ENCODE results near the gene CABP4.

The CABP4 gene

GRCh38 chr11:67435727-67436458 is 19.3 kb upstream of the CABP4 start:
- no peak for DNase-seq (ENCODE audit: low read depth)

- DNase-seq (ENCODE audit: low read depth), result no peak
Observed at GRCh38 chr11:67436459-67437081, 18.6 kb upstream of the CABP4 start.

GRCh38 chr11:67437082-67437808 is 17.9 kb upstream of the CABP4 start, which contains the start of gene PTPRCAP:
TSS of gene PTPRCAP (minus strand) at chr11:67437682. CDS start at chr11:67437619, 63 bp downstream.
- no peak for DNase-seq (ENCODE audit: low read depth)

GRCh38 chr11:67437809-67438157 is 17.4 kb upstream of the CABP4 start:
- no peak for DNase-seq (ENCODE audit: low read depth)

- no peak for DNase-seq (ENCODE audit: low read depth)
Observed at GRCh38 chr11:67438158-67438902, 16.8 kb upstream of the CABP4 start.

GRCh38 chr11:67439321-67440228 is 15.6 kb upstream of the CABP4 start:
- no peak for DNase-seq (ENCODE audit: low read depth)

- DNase-seq (ENCODE audit: low read depth), result no peak
Observed at GRCh38 chr11:67440229-67441097, 14.7 kb upstream of the CABP4 start.

GRCh38 chr11:67441098-67441563 is 14.0 kb upstream of the CABP4 start:
- DNase-seq (ENCODE audit: low read depth), result no peak

GRCh38 chr11:67441731-67442351 is 13.3 kb upstream of the CABP4 start:
- no peak for DNase-seq (ENCODE audit: low read depth)

GRCh38 chr11:67442504-67443404 is 12.4 kb upstream of the CABP4 start:
- no peak for DNase-seq (ENCODE audit: low read depth)

- DNase-seq (ENCODE audit: low read depth), result no peak
Observed at GRCh38 chr11:67445515-67445914, 9.6 kb upstream of the CABP4 start.

- DNase-seq (ENCODE audit: low read depth), result no peak
Observed at GRCh38 chr11:67448220-67448609, 6.9 kb upstream of the CABP4 start.

GRCh38 chr11:67449116-67449844 is 5.9 kb upstream of the CABP4 start:
- DNase-seq (ENCODE audit: low read depth), result no peak

- no peak for DNase-seq (ENCODE audit: low read depth)
Observed at GRCh38 chr11:67450796-67451657, 4.1 kb upstream of the CABP4 start.

- DNase-seq (ENCODE audit: low read depth), result no peak
Observed at GRCh38 chr11:67451658-67451976, 3.5 kb upstream of the CABP4 start.

GRCh38 chr11:67452141-67452952 is 2.8 kb upstream of the CABP4 start, which contains the start of gene GPR152:
TSS of gene GPR152 (minus strand) at chr11:67452729. CDS start at chr11:67452724, 5 bp downstream.
- DNase-seq (ENCODE audit: low read depth), result no peak

Data from stimulated activated CD8-positive, alpha-beta memory T cell treated with anti-CD3 and anti-CD28 coated beads, Interleukin-15, amount 100 ng/mL, for 24 hours (primary cell).